H9 (cell line): ENCODE measurements around the gene SEPTIN6. TPM values are rescaled to one million over a fixed set of nuclear protein-coding genes. Genes with fewer than 3 reads are reported as not detected.
A peak's percentile ranks its signal among the peaks of the same experiment; 100 is the strongest.

ENCODE experiments used
- DNase-seq: peaks from one replicate; pipeline ENCODE4 v3.0.0-alpha.2; 2017
- H2AFZ ChIP-seq: one replicate; pipeline ENCODE4 v1.6.1; 2013; ENCODE audit warnings: mild to moderate bottlenecking, low read length, control low read depth, moderate library complexity
- H2AK5ac ChIP-seq: 2 replicates; pipeline ENCODE4 v1.6.1; 2013; ENCODE audit warnings: low read length, control low read depth, mixed read lengths; ENCODE audit not compliant: insufficient read length
- H2BK120ac ChIP-seq: one replicate; pipeline ENCODE4 v1.6.1; 2013; ENCODE audit warnings: low read depth, mild to moderate bottlenecking, low read length, control low read depth, inconsistent platforms; ENCODE audit not compliant: poor library complexity, severe bottlenecking
- H2BK12ac ChIP-seq: 2 replicates; pipeline ENCODE4 v1.6.1; 2013; ENCODE audit warnings: low read length, control low read depth, mixed read lengths, low read depth; ENCODE audit not compliant: insufficient read length
- H2BK15ac ChIP-seq: 2 replicates; pipeline ENCODE4 v1.6.1; 2013; ENCODE audit warnings: low read depth, low read length, control low read depth
- H2BK20ac ChIP-seq: one replicate; pipeline ENCODE4 v1.6.1; 2013; ENCODE audit warnings: low read depth, mild to moderate bottlenecking, low read length, control low read depth, inconsistent platforms; ENCODE audit not compliant: poor library complexity, severe bottlenecking
- H2BK5ac ChIP-seq: 2 replicates; pipeline ENCODE4 v1.6.1; 2013; ENCODE audit warnings: low read length, control low read depth, mixed read lengths; ENCODE audit not compliant: insufficient read length
- H3K14ac ChIP-seq: 2 replicates; pipeline ENCODE4 v1.6.1; 2013; ENCODE audit warnings: low read length, control low read depth; ENCODE audit not compliant: insufficient read depth
- H3K18ac ChIP-seq: 2 replicates; pipeline ENCODE4 v1.6.1; 2013; ENCODE audit warnings: low read depth, mild to moderate bottlenecking, mixed read lengths, low read length, control low read depth; ENCODE audit not compliant: insufficient read length
- H3K23ac ChIP-seq: 2 replicates; pipeline ENCODE4 v1.6.1; 2013; ENCODE audit warnings: low read length, control low read depth, mixed read lengths, low read depth; ENCODE audit not compliant: insufficient read length
- H3K23me2 ChIP-seq: 2 replicates; pipeline ENCODE4 v1.6.1; 2013; ENCODE audit warnings: low read depth, mild to moderate bottlenecking, mixed read lengths, low read length, control low read depth; ENCODE audit not compliant: insufficient read length, poor library complexity, severe bottlenecking
- H3K27ac ChIP-seq: 2 replicates; pipeline ENCODE4 v1.5.1; 2013; ENCODE audit warnings: low read length, control low read depth, mixed read lengths, low read depth; ENCODE audit not compliant: insufficient read length
- H3K27me3 ChIP-seq: 2 replicates; pipeline ENCODE4 v1.6.1; 2013; ENCODE audit warnings: low read length, control low read depth, inconsistent platforms; ENCODE audit not compliant: insufficient read depth
- H3K4ac ChIP-seq: 2 replicates; pipeline ENCODE4 v1.6.1; 2013; ENCODE audit warnings: low read depth, mild to moderate bottlenecking, control low read depth, inconsistent platforms, low read length, moderate library complexity
- H3K4me1 ChIP-seq: 2 replicates; pipeline ENCODE4 v1.6.1; 2013; ENCODE audit warnings: low read length, control low read depth, inconsistent platforms; ENCODE audit not compliant: insufficient read depth
- H3K4me2 ChIP-seq: 2 replicates; pipeline ENCODE4 v1.6.1; 2013; ENCODE audit warnings: low read length, control low read depth, mixed read lengths; ENCODE audit not compliant: insufficient read length, insufficient read depth
- H3K56ac ChIP-seq: 2 replicates; pipeline ENCODE4 v1.6.1; 2013; ENCODE audit warnings: low read depth, mild to moderate bottlenecking, mixed read lengths, low read length, control low read depth; ENCODE audit not compliant: insufficient read length
- H3K79me1 ChIP-seq: 2 replicates; pipeline ENCODE4 v1.6.1; 2013; ENCODE audit warnings: low read depth, mild to moderate bottlenecking, moderate library complexity, low read length, control low read depth, inconsistent platforms; ENCODE audit not compliant: insufficient read depth, poor library complexity, severe bottlenecking
- H3K79me2 ChIP-seq: 2 replicates; pipeline ENCODE4 v1.6.1; 2013; ENCODE audit warnings: low read length, control low read depth, inconsistent platforms; ENCODE audit not compliant: insufficient read depth
- H3K9ac ChIP-seq: 2 replicates; pipeline ENCODE4 v1.6.1; 2013; ENCODE audit warnings: low read length, control low read depth, mixed read lengths; ENCODE audit not compliant: insufficient read length; ENCODE audit errors: extremely low read depth
- H3K9me3 ChIP-seq: one replicate; pipeline ENCODE4 v1.6.1; 2013; ENCODE audit warnings: low read depth, low read length, inconsistent platforms; ENCODE audit not compliant: control insufficient read depth
- H3T11ph ChIP-seq: one replicate; pipeline ENCODE4 v1.6.1; 2013; ENCODE audit warnings: mild to moderate bottlenecking, low read length, control low read depth, inconsistent platforms
- H4K20me1 ChIP-seq: one replicate; pipeline ENCODE4 v1.6.1; 2013; ENCODE audit not compliant: control insufficient read depth, insufficient read length, insufficient read depth
- H4K5ac ChIP-seq: 2 replicates; pipeline ENCODE4 v1.6.1; 2013; ENCODE audit warnings: low read depth, mild to moderate bottlenecking, mixed read lengths, low read length, control low read depth; ENCODE audit not compliant: insufficient read length
- H4K8ac ChIP-seq: replicated peaks from 2 replicates; pipeline ENCODE4 v1.6.1; 2013; ENCODE audit warnings: low read length, control low read depth, mixed read lengths, low read depth; ENCODE audit not compliant: insufficient read length
- H4K91ac ChIP-seq: 2 replicates; pipeline ENCODE4 v1.6.1; 2013; ENCODE audit warnings: low read depth, mild to moderate bottlenecking, moderate library complexity, mixed read lengths, low read length, control low read depth; ENCODE audit not compliant: insufficient read length
- H3K27ac Mint-ChIP-seq, 3 experiments: 2 replicates in 2 of 3; 3 replicates in 1 of 3; pipeline ENCODE4 v1.8.0; 2020 to 2021; ENCODE audit warnings: mixed read lengths in 3 of 3, mild to moderate bottlenecking in 1 of 3, moderate library complexity in 1 of 3
- H3K27me3 Mint-ChIP-seq: 2 replicates; pipeline ENCODE4 v1.8.0; 2021; ENCODE audit warnings: low read depth, mild to moderate bottlenecking, moderate library complexity, mixed read lengths
- H3K36me3 Mint-ChIP-seq, 3 experiments: 2 replicates in 2 of 3; 3 replicates in 1 of 3; pipeline ENCODE4 v1.8.0; 2020 to 2021; ENCODE audit warnings: low read depth in 3 of 3, mixed read lengths in 3 of 3; ENCODE audit not compliant: insufficient read depth in 1 of 3
- H3K4me1 Mint-ChIP-seq, 2 experiments: 2 replicates each; pipeline ENCODE4 v1.8.0; 2020; ENCODE audit warnings: mixed read lengths in 2 of 2
- H3K4me3 Mint-ChIP-seq, 2 experiments: 2 replicates in 1 of 2; 3 replicates in 1 of 2; pipeline ENCODE4 v1.8.0; 2020 to 2021; ENCODE audit warnings: mild to moderate bottlenecking in 2 of 2, mixed read lengths in 2 of 2, moderate library complexity in 1 of 2
- H3K9me3 Mint-ChIP-seq, 2 experiments: 2 replicates in 1 of 2; 3 replicates in 1 of 2; pipeline ENCODE4 v1.8.0; 2020; ENCODE audit warnings: mild to moderate bottlenecking in 2 of 2, mixed read lengths in 2 of 2, moderate library complexity in 1 of 2
- CTCF ChIP-seq: fragments of 200-600 bp; sonication (generic); conservative IDR thresholded peaks from 3 replicates; pipeline ENCODE4 v1.8.0; 2021; ENCODE audit warnings: antibody characterized with exemption, mild to moderate bottlenecking
- WGBS: extraction: QIAGEN DNeasy Blood & Tissue Kit; methylation state at CpG from one replicate; pipeline ENCODE4 v1.1.7; 2013; ENCODE audit warnings: missing lambda C conversion rate, low lambda C conversion rate, mixed read lengths; ENCODE audit not compliant: insufficient read length; ENCODE audit errors: extremely low coverage; 5-methylcytosine and 5-hydroxymethylcytosine counted together
- microRNA-seq: library from miRNA; unstranded; fragments of <30 nt; microRNA quantifications from one replicate; pipeline ENCODE4, GENCODE V29; 2020; ENCODE audit warnings: borderline microRNAs expressed
- total RNA-seq: library from RNA; stranded (reverse); gene quantifications from 2 replicates; pipeline ENCODE4 v1.2.1, GENCODE V29; 2021

SEPTIN6 gene
- total RNA-seq, 1 experiment from 2014 or later, result 23.1 TPM

- H3K9me3 Mint-ChIP-seq, result peaks cover 69% of the 10 kb centered on the region in 2 experiments
- no peak overlapping the region for H3K56ac ChIP-seq
- no peak overlapping the region for H2BK20ac ChIP-seq
- WGBS, result no CpG with 5 or more reads among the region's 8 CpGs
- H4K91ac ChIP-seq, result no peak overlapping the region
- no peak overlapping the region for H2AK5ac ChIP-seq
- H3K23me2 ChIP-seq, result no peaks in the 10 kb centered on the region
- H2BK5ac ChIP-seq, result no peak overlapping the region
- TF ChIP-seq CTCF, result no peak
- H3K4me1 ChIP-seq, result no peaks in the 10 kb centered on the region
- no peak overlapping the region for H3K4ac ChIP-seq
- H4K20me1 ChIP-seq, result no peaks in the 10 kb centered on the region
- H3K4me1 Mint-ChIP-seq, result no peaks in the 10 kb centered on the region
- no peaks in the 10 kb centered on the region for H3K27me3 ChIP-seq
- no peak overlapping the region for H3T11ph ChIP-seq
- no peak overlapping the region for H3K23ac ChIP-seq
- no peaks in the 10 kb centered on the region for H3K79me1 ChIP-seq
- no peak overlapping the region for H3K4me2 ChIP-seq
- H3K27ac Mint-ChIP-seq, result no peak overlapping the region
- no peaks in the 10 kb centered on the region for H3K79me2 ChIP-seq
- H3K9ac ChIP-seq, result no peak overlapping the region
- H3K36me3 Mint-ChIP-seq, result peaks cover 6 to 14% (median 10%) of the 10 kb centered on the region in 3 experiments
- H2AFZ ChIP-seq, result no peak overlapping the region
- H2BK12ac ChIP-seq, result no peak overlapping the region
- H3K27me3 Mint-ChIP-seq, result no peaks in the 10 kb centered on the region; the same call in 1 of the 2 replicates
- no peak overlapping the region for H3K27ac ChIP-seq
- no peak overlapping the region for H4K5ac ChIP-seq
- no peak overlapping the region for H4K8ac ChIP-seq
- H2BK15ac ChIP-seq, result no peak overlapping the region
- no peak overlapping the region for H2BK120ac ChIP-seq
- DNase-seq, result no peak
- H3K4me3 Mint-ChIP-seq, result no peak overlapping the region
- H3K18ac ChIP-seq, result no peak overlapping the region
- H3K9me3 ChIP-seq, result peaks cover 46% of the 10 kb centered on the region
- no peak overlapping the region for H3K14ac ChIP-seq
Measured at GRCh38 chrX:119643696-119644095, 49.3 kb downstream of the SEPTIN6 start.

Small RNAs within 50 kb of the gene (microRNA-seq; reads per million reads assigned to microRNA genes)
- gene MIR766, result 8.4 reads per million, percentile 43 among the genes with 10 or more reads in this experiment

Other genes with a start within 250 kb of the SEPTIN6 start
- gene SLC25A5, start 224.7 kb downstream of the SEPTIN6 start, total RNA-seq, result 454 and 472 TPM in 2 replicates
- 30.3 and 30.4 TPM in 2 replicates for gene STEEP1, start 127.8 kb downstream of the SEPTIN6 start, total RNA-seq
- 54.7 and 54.8 TPM in 2 replicates for gene UBE2A, start 118.6 kb downstream of the SEPTIN6 start, total RNA-seq
- gene NKRF, start 86.7 kb downstream of the SEPTIN6 start, total RNA-seq, result 15.1 and 15.2 TPM in 2 replicates
- 0.92 and 0.98 TPM in 2 replicates for gene SOWAHD, start 65.4 kb upstream of the SEPTIN6 start, total RNA-seq
- 2,033 and 2,054 TPM in 2 replicates for gene RPL39, start 98.5 kb upstream of the SEPTIN6 start, total RNA-seq
- gene UPF3B, start 159.8 kb upstream of the SEPTIN6 start, total RNA-seq, result 29.8 and 31.5 TPM in 2 replicates
- 11.4 and 13.7 TPM in 2 replicates for gene RNF113A, start 178.6 kb upstream of the SEPTIN6 start, total RNA-seq
- 69.4 and 70.8 TPM in 2 replicates for gene NDUFA1, start 178.7 kb upstream of the SEPTIN6 start, total RNA-seq
- gene AKAP14, start 202.7 kb upstream of the SEPTIN6 start, total RNA-seq, result not detected in 2 replicates